ENCODE measurements around the gene CEACAM3.
"Not testable (repeated sequence)": the region's sequence is repeated elsewhere in the genome, so short reads cannot be mapped to it uniquely, and the experiment has no call there.

Gene CEACAM3

GRCh38 chr19:41769608-41770007 lies 26.8 kb upstream of the CEACAM3 start:
- Histone ChIP-seq H3K27ac (ENCODE audit: low read length) (no peak overlapping the region), H3K27me3 (ENCODE audit: control insufficient read depth, insufficient read depth, low read length) (no peaks in the 10 kb centered on the region), H3K4me1 (ENCODE audit: control insufficient read depth, insufficient read depth, low read length) (no peaks in the 10 kb centered on the region), H3K4me3 (ENCODE audit: low read length) (no peak overlapping the region), H3K36me3 (ENCODE audit: control insufficient read depth, insufficient read depth, low read length) (no peaks in the 10 kb centered on the region), H3K9me3 (ENCODE audit: control insufficient read depth, insufficient read depth, low read length) (no peaks in the 10 kb centered on the region)
- no peak for DNase-seq (ENCODE audit: low read depth, low spot score)
- 100% methylated on average over 1 of the region's 4 CpGs for WGBS (ENCODE audit: insufficient coverage, insufficient read length)

- H3K27ac ChIP-seq (ENCODE audit: low read length), result no peak overlapping the region
- no peaks in the 10 kb centered on the region for H3K36me3 ChIP-seq (ENCODE audit: control insufficient read depth, insufficient read depth, low read length)
- no peaks in the 10 kb centered on the region for H3K9me3 ChIP-seq (ENCODE audit: control insufficient read depth, insufficient read depth, low read length)
- no peak for DNase-seq (ENCODE audit: low read depth, low spot score)
- H3K4me1 ChIP-seq (ENCODE audit: control insufficient read depth, insufficient read depth, low read length), result no peaks in the 10 kb centered on the region
- no peaks in the 10 kb centered on the region for H3K27me3 ChIP-seq (ENCODE audit: control insufficient read depth, insufficient read depth, low read length)
- no peak overlapping the region for H3K4me3 ChIP-seq (ENCODE audit: low read length)
- no CpG with 5 or more reads among the region's 2 CpGs for WGBS (ENCODE audit: insufficient coverage, insufficient read length)
These were observed 25.0 kb upstream of the CEACAM3 start for GRCh38 chr19:41771410-41771809.

- Histone ChIP-seq H3K4me3 (ENCODE audit: low read length) (no peak overlapping the region), H3K4me1 (ENCODE audit: control insufficient read depth, insufficient read depth, low read length) (no peaks in the 10 kb centered on the region), H3K36me3 (ENCODE audit: control insufficient read depth, insufficient read depth, low read length) (no peaks in the 10 kb centered on the region), H3K9me3 (ENCODE audit: control insufficient read depth, insufficient read depth, low read length) (no peaks in the 10 kb centered on the region), H3K27me3 (ENCODE audit: control insufficient read depth, insufficient read depth, low read length) (no peaks in the 10 kb centered on the region), H3K27ac (ENCODE audit: low read length) (no peak overlapping the region)
- DNase-seq (ENCODE audit: low read depth, low spot score), result no peak
- no CpG with 5 or more reads among the region's 6 CpGs for WGBS (ENCODE audit: insufficient coverage, insufficient read length)
These were observed 21.8 kb upstream of the CEACAM3 start for GRCh38 chr19:41774515-41774980.

DNA sequence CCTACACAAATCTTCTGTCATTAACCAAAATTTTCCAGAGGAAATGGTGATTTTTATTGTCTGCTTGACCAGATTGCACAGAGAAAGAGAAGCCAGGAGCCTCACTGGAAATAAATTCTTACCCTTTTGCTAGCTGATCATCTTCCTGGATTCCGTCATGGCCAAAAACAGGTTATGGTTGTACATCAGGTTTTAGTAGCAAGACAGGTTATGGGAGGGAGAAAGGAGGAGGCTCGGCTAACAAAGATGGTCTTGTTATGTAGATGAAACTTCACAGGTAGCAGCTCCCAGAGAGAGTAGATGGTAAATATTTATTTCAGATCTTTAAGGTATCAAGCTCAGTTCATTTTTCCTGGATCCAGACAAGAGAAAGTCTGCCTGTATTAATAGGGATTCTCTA lies 19.7 kb upstream of the CEACAM3 start:
- WGBS (ENCODE audit: insufficient coverage, insufficient read length), result no CpG with 5 or more reads among the region's 2 CpGs
- H3K27ac ChIP-seq (ENCODE audit: low read length), result no peak overlapping the region
- no peaks in the 10 kb centered on the region for H3K27me3 ChIP-seq (ENCODE audit: control insufficient read depth, insufficient read depth, low read length)
- no peaks in the 10 kb centered on the region for H3K36me3 ChIP-seq (ENCODE audit: control insufficient read depth, insufficient read depth, low read length)
- H3K9me3 ChIP-seq (ENCODE audit: control insufficient read depth, insufficient read depth, low read length), result no peaks in the 10 kb centered on the region
- no peaks in the 10 kb centered on the region for H3K4me1 ChIP-seq (ENCODE audit: control insufficient read depth, insufficient read depth, low read length)
- no peak overlapping the region for H3K4me3 ChIP-seq (ENCODE audit: low read length)
- DNase-seq (ENCODE audit: low read depth, low spot score), result no peak

DNA sequence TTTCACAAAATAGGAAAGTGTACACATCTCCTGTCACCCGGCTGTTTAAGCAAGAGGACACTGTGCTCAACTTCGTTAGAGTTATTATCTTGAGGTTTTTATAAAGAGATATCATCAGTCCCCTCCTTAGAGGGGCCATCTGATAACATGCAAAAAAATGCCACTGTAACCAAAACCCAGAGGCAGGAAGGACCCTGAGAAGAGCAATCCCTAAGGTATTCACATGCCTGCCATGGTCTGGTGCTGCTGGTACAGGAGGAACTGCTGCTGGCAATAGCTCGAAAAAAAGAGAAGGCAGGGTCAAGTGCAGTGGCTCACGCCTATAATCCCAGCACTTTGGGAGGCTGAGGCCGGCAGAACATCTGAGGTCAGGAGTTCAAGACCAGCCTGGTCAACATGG lies 12.8 kb upstream of the CEACAM3 start:
- no peak overlapping the region for H3K27ac ChIP-seq (ENCODE audit: low read length)
- no peaks in the 10 kb centered on the region for H3K36me3 ChIP-seq (ENCODE audit: control insufficient read depth, insufficient read depth, low read length)
- no peaks in the 10 kb centered on the region; the same call in 1 of the 2 replicates for H3K27me3 ChIP-seq (ENCODE audit: control insufficient read depth, insufficient read depth, low read length)
- no peak overlapping the region for H3K4me3 ChIP-seq (ENCODE audit: low read length)
- H3K4me1 ChIP-seq (ENCODE audit: control insufficient read depth, insufficient read depth, low read length), result no peaks in the 10 kb centered on the region
- no CpG with 5 or more reads among the region's 5 CpGs for WGBS (ENCODE audit: insufficient coverage, insufficient read length)
- H3K9me3 ChIP-seq (ENCODE audit: control insufficient read depth, insufficient read depth, low read length), result no peaks in the 10 kb centered on the region
- DNase-seq (ENCODE audit: low read depth, low spot score), result no peak

DNA sequence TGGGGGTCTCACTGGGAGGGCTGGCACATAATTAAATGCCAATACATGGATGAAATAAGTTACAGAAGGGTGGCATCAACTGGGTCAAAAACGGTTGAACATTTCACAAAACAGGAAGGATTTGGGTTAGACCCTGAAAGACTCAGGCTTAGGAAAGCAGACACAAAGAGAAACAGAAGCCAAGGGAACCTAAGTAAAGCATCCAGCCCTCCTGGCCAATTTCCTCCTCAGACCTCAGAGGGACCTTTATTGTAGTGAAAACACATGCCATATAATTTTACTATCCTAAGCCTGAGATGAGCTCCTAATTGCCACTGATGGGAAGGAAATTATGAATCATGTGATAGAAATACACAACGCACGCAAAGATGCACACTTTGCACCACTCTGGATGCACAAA lies 12.1 kb upstream of the CEACAM3 start:
- DNase-seq (ENCODE audit: low read depth, low spot score), result no peak
- Histone ChIP-seq H3K4me3 (ENCODE audit: low read length) (no peak overlapping the region), H3K9me3 (ENCODE audit: control insufficient read depth, insufficient read depth, low read length) (no peaks in the 10 kb centered on the region), H3K27ac (ENCODE audit: low read length) (no peak overlapping the region), H3K4me1 (ENCODE audit: control insufficient read depth, insufficient read depth, low read length) (no peaks in the 10 kb centered on the region), H3K27me3 (ENCODE audit: control insufficient read depth, insufficient read depth, low read length) (no peaks in the 10 kb centered on the region; the same call in 1 of the 2 replicates), H3K36me3 (ENCODE audit: control insufficient read depth, insufficient read depth, low read length) (no peaks in the 10 kb centered on the region)
- WGBS (ENCODE audit: insufficient coverage, insufficient read length), result no CpG with 5 or more reads among the region's 3 CpGs

DNA sequence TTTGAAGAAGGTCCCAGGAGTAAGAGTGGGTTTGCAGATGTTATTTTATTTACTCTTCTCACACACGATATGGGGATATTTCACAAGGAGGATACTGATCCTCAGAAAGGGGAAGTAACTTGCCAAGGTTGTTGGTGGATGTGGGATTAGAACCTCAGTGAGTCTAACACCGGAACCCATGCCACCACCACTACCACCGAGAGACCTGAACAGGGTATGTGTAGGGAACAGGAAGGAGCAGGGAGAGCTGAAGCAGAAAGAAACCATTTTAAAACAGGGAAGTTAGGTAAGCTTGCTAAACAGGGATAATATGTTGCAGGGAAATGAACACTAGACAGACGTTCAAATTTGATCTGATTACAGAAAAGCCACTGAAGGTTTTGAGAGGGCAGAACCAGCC lies 11.6 kb upstream of the CEACAM3 start:
- WGBS (ENCODE audit: insufficient coverage, insufficient read length), result no CpG with 5 or more reads among the region's 4 CpGs
- no peaks in the 10 kb centered on the region for H3K9me3 ChIP-seq (ENCODE audit: control insufficient read depth, insufficient read depth, low read length)
- H3K4me1 ChIP-seq (ENCODE audit: control insufficient read depth, insufficient read depth, low read length), result no peaks in the 10 kb centered on the region
- H3K4me3 ChIP-seq (ENCODE audit: low read length), result no peak overlapping the region
- no peaks in the 10 kb centered on the region; the same call in 1 of the 2 replicates for H3K27me3 ChIP-seq (ENCODE audit: control insufficient read depth, insufficient read depth, low read length)
- DNase-seq (ENCODE audit: low read depth, low spot score), result no peak
- H3K27ac ChIP-seq (ENCODE audit: low read length), result no peak overlapping the region
- no peaks in the 10 kb centered on the region for H3K36me3 ChIP-seq (ENCODE audit: control insufficient read depth, insufficient read depth, low read length)

- Histone ChIP-seq H3K4me3 (ENCODE audit: low read length) (no peak overlapping the region; the same call in 1 of the 2 replicates), H3K27me3 (ENCODE audit: control insufficient read depth, insufficient read depth, low read length) (no peaks in the 10 kb centered on the region; the same call in 1 of the 2 replicates)
- WGBS (ENCODE audit: insufficient coverage, insufficient read length), result no CpG with 5 or more reads among the region's 10 CpGs
These were observed 10.7 kb upstream of the CEACAM3 start for GRCh38 chr19:41785653-41786052.

DNA sequence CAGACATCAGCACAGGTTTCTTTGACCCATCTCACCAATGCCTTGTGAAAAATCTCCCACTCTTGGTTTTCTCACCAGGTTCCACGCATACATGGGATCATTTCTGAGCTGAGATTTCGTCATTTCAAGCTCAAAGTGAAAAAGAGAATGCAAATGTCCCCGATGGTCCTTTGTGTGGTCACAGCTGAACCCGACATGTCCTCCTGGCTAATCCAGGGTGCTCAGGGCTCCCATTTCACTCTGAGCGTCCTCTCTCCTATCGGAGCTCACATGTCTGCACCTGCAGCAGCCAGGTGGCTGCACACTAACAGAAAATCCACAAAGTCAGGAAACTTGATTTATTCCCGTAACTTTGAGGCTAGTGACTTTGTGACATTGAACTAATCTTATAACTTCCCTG lies 9.3 kb upstream of the CEACAM3 start:
- Histone ChIP-seq H3K36me3 (ENCODE audit: control insufficient read depth, insufficient read depth, low read length) (no peaks in the 10 kb centered on the region), H3K4me1 (ENCODE audit: control insufficient read depth, insufficient read depth, low read length) (no peaks in the 10 kb centered on the region), H3K27me3 (ENCODE audit: control insufficient read depth, insufficient read depth, low read length) (no peaks in the 10 kb centered on the region; the same call in 1 of the 2 replicates), H3K4me3 (ENCODE audit: low read length) (no peak overlapping the region), H3K27ac (ENCODE audit: low read length) (no peak overlapping the region), H3K9me3 (ENCODE audit: control insufficient read depth, insufficient read depth, low read length) (no peaks in the 10 kb centered on the region)
- no CpG with 5 or more reads among the region's 7 CpGs for WGBS (ENCODE audit: insufficient coverage, insufficient read length)
- DNase-seq (ENCODE audit: low read depth, low spot score), result no peak

More at GRCh38 chr19:41785653-41786052, 10.7 kb upstream of the CEACAM3 start:
- peak; percentile 93 for DNase-seq (ENCODE audit: low read depth, low spot score)
- Histone ChIP-seq H3K36me3 (ENCODE audit: control insufficient read depth, insufficient read depth, low read length) (no peaks in the 10 kb centered on the region), H3K4me1 (ENCODE audit: control insufficient read depth, insufficient read depth, low read length) (no peaks in the 10 kb centered on the region), H3K9me3 (ENCODE audit: control insufficient read depth, insufficient read depth, low read length) (no peaks in the 10 kb centered on the region), H3K27ac (ENCODE audit: low read length) (no peak overlapping the region)

DNA sequence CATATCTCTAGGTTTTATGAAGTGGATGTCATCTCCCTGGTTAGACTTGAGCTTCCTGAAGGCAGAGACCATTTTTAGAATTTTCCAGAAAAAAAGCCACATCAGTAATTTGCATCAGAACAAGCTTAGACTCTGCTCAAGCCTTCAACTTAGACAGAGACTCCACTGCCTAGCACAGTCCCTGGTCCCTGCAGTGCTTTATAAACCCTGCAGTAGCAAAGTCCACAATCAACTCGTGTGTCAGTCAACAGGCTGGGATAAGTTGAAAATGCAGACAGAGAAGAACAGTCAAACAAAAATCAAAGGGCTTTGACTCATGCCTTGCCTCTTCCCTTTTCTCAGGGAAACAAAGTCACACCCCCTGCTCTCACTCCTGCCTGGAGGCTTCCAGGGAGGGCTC lies 7.9 kb upstream of the CEACAM3 start:
- H3K4me1 ChIP-seq (ENCODE audit: control insufficient read depth, insufficient read depth, low read length); H3K4me3 ChIP-seq (ENCODE audit: low read length); H3K27me3 ChIP-seq (ENCODE audit: control insufficient read depth, insufficient read depth, low read length); H3K36me3 ChIP-seq (ENCODE audit: control insufficient read depth, insufficient read depth, low read length); H3K9me3 ChIP-seq (ENCODE audit: control insufficient read depth, insufficient read depth, low read length); DNase-seq (ENCODE audit: low read depth, low spot score); H3K27ac ChIP-seq (ENCODE audit: low read length): not testable (repeated sequence)
- no CpG with 5 or more reads among the region's 1 CpG for WGBS (ENCODE audit: insufficient coverage, insufficient read length)

DNA sequence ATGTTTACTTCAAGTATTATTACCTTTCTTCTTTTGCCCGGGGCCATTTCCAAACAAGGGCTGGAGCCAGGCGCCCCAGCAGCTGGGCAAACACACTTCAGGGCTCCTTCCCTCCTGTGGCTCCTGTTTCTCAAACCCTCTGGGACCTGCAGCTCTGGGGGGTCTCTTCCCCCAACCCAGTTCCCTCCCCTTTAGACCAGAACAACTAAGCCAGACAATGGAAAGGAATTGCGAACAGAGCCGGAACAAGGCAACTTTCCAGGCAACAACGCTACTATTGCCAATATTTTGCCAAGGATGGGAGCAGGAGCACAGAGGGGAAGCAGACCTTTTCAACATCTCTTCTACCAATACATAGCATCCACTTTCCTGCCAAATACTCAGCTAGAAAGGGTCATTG lies 7.3 kb upstream of the CEACAM3 start:
- not testable (repeated sequence) for H3K4me1 ChIP-seq (ENCODE audit: control insufficient read depth, insufficient read depth, low read length); DNase-seq (ENCODE audit: low read depth, low spot score); H3K27me3 ChIP-seq (ENCODE audit: control insufficient read depth, insufficient read depth, low read length); H3K9me3 ChIP-seq (ENCODE audit: control insufficient read depth, insufficient read depth, low read length); H3K4me3 ChIP-seq (ENCODE audit: low read length); H3K36me3 ChIP-seq (ENCODE audit: control insufficient read depth, insufficient read depth, low read length); H3K27ac ChIP-seq (ENCODE audit: low read length)
- no CpG with 5 or more reads among the region's 5 CpGs for WGBS (ENCODE audit: insufficient coverage, insufficient read length)

Data from iPS DF 6.9 (cell line).